Uterus (tissue), 4 donors: ENCODE results near the gene DXO. TPM values are rescaled to one million over a fixed set of nuclear protein-coding genes. Genes with fewer than 3 reads are reported as not detected.

Experiments
- DNase-seq, 2 donors: peaks; one replicate each; pipeline ENCODE4 v3.0.0-alpha.2; 2019 to 2020
- H3K27ac ChIP-seq, 2 donors: fragments of 200-600 bp; sonication (generic); 1 replicate in 1 of 2; 2 replicates in 1 of 2; pipeline ENCODE4 v1.5.1; 2016 to 2018
- H3K27me3 ChIP-seq, 2 donors: fragments of 200-600 bp; sonication (generic); one replicate each; pipeline ENCODE4 v1.5.1; 2018 to 2019; ENCODE audit warnings: control low read depth in 1 of 2
- H3K36me3 ChIP-seq, 2 donors: fragments of 200-600 bp; sonication (generic); one replicate each; pipeline ENCODE4 v1.5.1; 2019; ENCODE audit warnings: control low read depth in 1 of 2
- H3K4me1 ChIP-seq, 2 donors: fragments of 200-600 bp; sonication (generic); one replicate each; pipeline ENCODE4 v1.5.1; 2018 to 2019; ENCODE audit warnings: control low read depth in 1 of 2
- H3K4me3 ChIP-seq, 2 donors: fragments of 200-600 bp; sonication (generic); 1 replicate in 1 of 2; 2 replicates in 1 of 2; pipeline ENCODE4 v1.5.1; 2018 to 2019; ENCODE audit warnings: mild to moderate bottlenecking in 1 of 2
- H3K9me3 ChIP-seq, 2 donors: fragments of 200-600 bp; sonication (generic); one replicate each; pipeline ENCODE4 v1.5.1; 2019; ENCODE audit warnings: control low read depth in 1 of 2
- CTCF ChIP-seq, 4 experiments: fragments of 200-600 bp in 2 of 4; fragments of 450-650 bp in 2 of 4; sonication (generic) in 2 of 4; IDR thresholded peaks; one replicate each; pipeline ENCODE4 v1.5.1; 2016 to 2019; ENCODE audit warnings: antibody characterized with exemption in 4 of 4, mild to moderate bottlenecking in 2 of 4, moderate library complexity in 1 of 4
- POLR2A ChIP-seq, 2 donors: fragments of 450-650 bp; IDR thresholded peaks; one replicate each; pipeline ENCODE4 v1.6.1; 2016; ENCODE audit warnings: antibody characterized with exemption in 2 of 2, mild to moderate bottlenecking in 1 of 2, moderate library complexity in 1 of 2
- intact Hi-C: fragments of 100-400 bp; cut with DNase I; formaldehyde crosslinking; loops from one replicate; pipeline ENCODE4 v1.15.1; 2023; ENCODE audit warnings: low total_unique reads
- total RNA-seq, 4 donors: library from RNA; depleted of rRNA in 3 of 4; stranded (reverse); fragments of >200 nt in 3 of 4; gene quantifications; one replicate each; pipeline versions ENCODE4 v1.1.0 to v1.2.4, GENCODE V29; 2014 to 2023
- donor health status: DM: yes; HTN: yes; CAD: no.

DXO gene
- total RNA-seq, 4 donors from 2014 or later: 10.0 to 36.6 (median 14.7) TPM

- H3K27me3 ChIP-seq: no peaks in the 10 kb centered on the region
- peaks cover 0 to 11% of the 10 kb centered on the region in 2 donors for H3K4me1 ChIP-seq
- no peaks in the 10 kb centered on the region for H3K36me3 ChIP-seq
- H3K27ac ChIP-seq: no peak overlapping the region
- no peak for DNase-seq
- H3K4me3 ChIP-seq: no peak overlapping the region
- TF ChIP-seq CTCF (IDR thresholded peaks at IDR 0.05): no peak
- intact Hi-C loops: no loop called here
- no peaks in the 10 kb centered on the region for H3K9me3 ChIP-seq
These were observed 17.4 kb downstream of the DXO start for GRCh38 chr6:31954511-31954910.

- H3K36me3 ChIP-seq: no peaks in the 10 kb centered on the region
- peaks cover 0 to 8% of the 10 kb centered on the region in 2 donors for H3K4me1 ChIP-seq
- H3K27me3 ChIP-seq: no peaks in the 10 kb centered on the region
- TF ChIP-seq CTCF (IDR thresholded peaks at IDR 0.05) (no peak), POLR2A (IDR thresholded peaks at IDR 0.05) (no peak)
- intact Hi-C loops: no loop called here
- no peak overlapping the region for H3K4me3 ChIP-seq
- no peaks in the 10 kb centered on the region for H3K9me3 ChIP-seq
- DNase-seq: no peak
- peak overlapping the region; percentile 18 to 53 for H3K27ac ChIP-seq
These were observed 19.0 kb downstream of the DXO start for GRCh38 chr6:31952890-31953289.

GRCh38 chr6:31952140-31952805 lies 19.7 kb downstream of the DXO start:
- H3K4me1 ChIP-seq: peaks cover 0 to 2% of the 10 kb centered on the region in 2 donors
- no peaks in the 10 kb centered on the region for H3K27me3 ChIP-seq
- DNase-seq: peak; percentile 56 to 62
- H3K9me3 ChIP-seq: no peaks in the 10 kb centered on the region
- H3K36me3 ChIP-seq: no peaks in the 10 kb centered on the region
- peak overlapping the region; percentile 48 to 53 for H3K27ac ChIP-seq
- no peak overlapping the region for H3K4me3 ChIP-seq
- intact Hi-C loops: no loop called here
- TF ChIP-seq POLR2A (IDR thresholded peaks at IDR 0.05) (no peak), CTCF (IDR thresholded peaks at IDR 0.05) (peak; percentile 63 to 68 (median 66))

- no peak overlapping the region for H3K27ac ChIP-seq
- DNase-seq: no peak
- no peak for TF ChIP-seq POLR2A (IDR thresholded peaks at IDR 0.05)
- TF ChIP-seq CTCF (IDR thresholded peaks at IDR 0.05): no peak
These were observed 21.9 kb downstream of the DXO start for GRCh38 chr6:31949926-31950548.

GRCh38 chr6:31948753-31949413 lies 23.1 kb downstream of the DXO start:
- H3K4me3 ChIP-seq: no peak overlapping the region
- no peaks in the 10 kb centered on the region for H3K4me1 ChIP-seq
- no peak for DNase-seq
- no peaks in the 10 kb centered on the region for H3K36me3 ChIP-seq
- H3K27me3 ChIP-seq: no peaks in the 10 kb centered on the region
- TF ChIP-seq CTCF (IDR thresholded peaks at IDR 0.05): no peak
- TF ChIP-seq POLR2A (IDR thresholded peaks at IDR 0.05): no peak
- H3K27ac ChIP-seq: no peak overlapping the region
- intact Hi-C loops: no loop called here
- H3K9me3 ChIP-seq: no peaks in the 10 kb centered on the region

More at GRCh38 chr6:31949926-31950548, 21.9 kb downstream of the DXO start:
- no peaks in the 10 kb centered on the region for H3K27me3 ChIP-seq
- H3K4me1 ChIP-seq: no peaks in the 10 kb centered on the region
- H3K4me3 ChIP-seq: no peak overlapping the region
- intact Hi-C loops: no loop called here
- H3K9me3 ChIP-seq: no peaks in the 10 kb centered on the region
- H3K36me3 ChIP-seq: no peaks in the 10 kb centered on the region
